Right atrium auricular region (tissue), 2 donors: ENCODE data around the gene KCNB1. TPM values are rescaled to one million over a fixed set of nuclear protein-coding genes. Genes with fewer than 3 reads are reported as not detected.

ENCODE experiments used
- DNase-seq: peaks from one replicate; pipeline ENCODE4 v3.0.0-alpha.2; 2019; ENCODE audit warnings: low spot score
- H3K27ac ChIP-seq, 2 donors: fragments of 200-600 bp; sonication (generic); 1 replicate in 1 of 2; 2 replicates in 1 of 2; pipeline ENCODE4 v1.5.1; 2016 to 2019
- H3K27me3 ChIP-seq, 2 donors: fragments of 200-600 bp; sonication (generic); one replicate each; pipeline versions ENCODE4 v1.5.1 to v1.6.0; 2017 to 2019
- H3K36me3 ChIP-seq: fragments of 200-600 bp; sonication (generic); one replicate; pipeline ENCODE4 v1.5.1; 2016
- H3K4me1 ChIP-seq, 2 donors: fragments of 200-600 bp; sonication (generic); one replicate each; pipeline versions ENCODE4 v1.5.1 to v1.6.0; 2017 to 2019
- H3K4me3 ChIP-seq, 2 donors: fragments of 200-600 bp; sonication (generic); 1 replicate in 1 of 2; 2 replicates in 1 of 2; pipeline ENCODE4 v1.5.1; 2017 to 2019; ENCODE audit warnings: mild to moderate bottlenecking in 1 of 2, moderate library complexity in 1 of 2
- H3K9me3 ChIP-seq, 2 donors: fragments of 200-600 bp; sonication (generic); one replicate each; pipeline ENCODE4 v1.5.1; 2019
- total RNA-seq, 2 donors: library from RNA; depleted of rRNA; stranded (reverse); fragments of >200 nt; gene quantifications; one replicate each; pipeline ENCODE4 v1.1.0, GENCODE V29; 2016
- TF ChIP-seq, protein P1 (sequence below), 2 donors: fragments of 200-600 bp; sonication (generic); IDR thresholded peaks; one replicate each; pipeline ENCODE4 v1.5.1; 2019; ENCODE audit warnings: antibody characterized with exemption in 2 of 2

KCNB1 gene
- total RNA-seq, 2 donors from 2014 or later: 1.4 to 2.7 TPM

DNA sequence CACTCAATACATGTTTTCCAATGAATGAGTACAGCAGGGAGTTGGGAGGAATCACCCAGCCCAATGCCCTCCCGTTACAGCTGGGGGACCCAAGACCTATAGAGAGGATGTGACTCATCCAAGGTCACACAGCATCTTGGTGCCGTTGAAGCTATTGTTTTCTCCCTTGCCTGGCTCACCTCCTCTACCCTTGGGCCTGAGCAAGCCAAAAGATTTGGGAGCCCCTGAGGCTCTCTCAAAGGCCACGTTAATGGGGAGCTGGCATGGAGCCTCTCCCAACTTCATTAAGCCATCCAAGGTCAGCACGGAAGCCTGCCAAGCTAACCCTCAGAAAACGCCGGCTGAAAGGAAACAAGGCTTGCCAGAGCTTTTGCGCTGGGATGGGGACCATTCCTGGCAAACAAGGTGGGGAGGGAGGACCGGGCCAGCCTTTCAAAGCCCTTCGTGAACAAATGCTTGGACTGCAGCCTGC is 30.4 kb downstream of the KCNB1 start:
- H3K27me3 ChIP-seq: no peaks in the 10 kb centered on the region
- DNase-seq: no peak
- peaks cover 0 to 17% of the 10 kb centered on the region in 2 donors for H3K4me1 ChIP-seq
- H3K9me3 ChIP-seq: no peaks in the 10 kb centered on the region
- H3K4me3 ChIP-seq: no peak overlapping the region
- TF ChIP-seq, protein P1, sequence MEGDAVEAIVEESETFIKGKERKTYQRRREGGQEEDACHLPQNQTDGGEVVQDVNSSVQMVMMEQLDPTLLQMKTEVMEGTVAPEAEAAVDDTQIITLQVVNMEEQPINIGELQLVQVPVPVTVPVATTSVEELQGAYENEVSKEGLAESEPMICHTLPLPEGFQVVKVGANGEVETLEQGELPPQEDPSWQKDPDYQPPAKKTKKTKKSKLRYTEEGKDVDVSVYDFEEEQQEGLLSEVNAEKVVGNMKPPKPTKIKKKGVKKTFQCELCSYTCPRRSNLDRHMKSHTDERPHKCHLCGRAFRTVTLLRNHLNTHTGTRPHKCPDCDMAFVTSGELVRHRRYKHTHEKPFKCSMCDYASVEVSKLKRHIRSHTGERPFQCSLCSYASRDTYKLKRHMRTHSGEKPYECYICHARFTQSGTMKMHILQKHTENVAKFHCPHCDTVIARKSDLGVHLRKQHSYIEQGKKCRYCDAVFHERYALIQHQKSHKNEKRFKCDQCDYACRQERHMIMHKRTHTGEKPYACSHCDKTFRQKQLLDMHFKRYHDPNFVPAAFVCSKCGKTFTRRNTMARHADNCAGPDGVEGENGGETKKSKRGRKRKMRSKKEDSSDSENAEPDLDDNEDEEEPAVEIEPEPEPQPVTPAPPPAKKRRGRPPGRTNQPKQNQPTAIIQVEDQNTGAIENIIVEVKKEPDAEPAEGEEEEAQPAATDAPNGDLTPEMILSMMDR (IDR thresholded peaks at IDR 0.05): no peak
- H3K27ac ChIP-seq: no peak overlapping the region
- H3K36me3 ChIP-seq: no peaks in the 10 kb centered on the region

DNA sequence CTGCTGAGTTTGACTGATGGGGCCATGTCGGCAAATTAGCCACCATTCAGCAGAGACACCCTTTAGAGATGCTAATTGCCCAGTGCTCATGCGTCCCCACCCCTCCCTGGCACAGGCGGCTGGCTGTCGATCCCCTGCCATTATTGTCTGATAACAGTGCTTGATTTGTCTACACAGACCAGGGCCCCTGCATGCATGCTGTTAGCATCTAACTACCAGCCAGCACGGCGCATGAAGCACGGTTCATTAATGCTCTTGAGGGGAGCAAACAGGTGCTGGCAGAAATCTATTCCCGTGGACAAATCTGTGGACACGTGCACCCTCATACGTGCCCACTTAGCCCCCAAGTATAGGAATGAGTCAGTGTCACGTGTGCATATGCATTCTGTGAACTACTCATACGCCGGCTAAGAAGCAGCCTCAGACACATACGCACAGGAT is 32.2 kb downstream of the KCNB1 start:
- Histone ChIP-seq H3K9me3 (no peaks in the 10 kb centered on the region), H3K4me1 (peaks cover 0 to 33% of the 10 kb centered on the region in 2 donors), H3K36me3 (no peaks in the 10 kb centered on the region), H3K27me3 (no peaks in the 10 kb centered on the region), H3K27ac (no peak overlapping the region), H3K4me3 (no peak overlapping the region)
- DNase-seq: no peak
- TF ChIP-seq, protein P1 (IDR thresholded peaks at IDR 0.05): no peak

DNA sequence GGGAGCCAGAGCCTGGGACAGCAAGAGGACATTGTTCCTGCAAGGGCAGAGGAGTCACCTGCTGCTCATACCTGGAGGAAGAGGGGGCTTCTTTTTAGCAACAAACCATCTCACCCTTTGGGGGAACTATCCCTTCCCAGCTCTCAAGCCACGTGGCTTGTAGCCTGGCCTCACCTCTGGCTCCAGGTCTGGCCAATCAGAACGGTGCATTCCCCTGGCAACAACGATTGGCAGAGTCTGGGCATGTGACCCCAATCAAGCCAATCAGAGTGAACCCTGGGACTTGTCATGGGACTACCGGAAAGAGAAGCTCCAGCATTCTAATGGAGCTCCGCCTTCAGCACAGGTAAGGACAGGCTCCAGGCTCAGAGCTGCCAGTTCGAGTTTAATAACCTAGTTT is 33.6 kb downstream of the KCNB1 start:
- H3K4me1 ChIP-seq: peaks cover 0 to 40% of the 10 kb centered on the region in 2 donors
- H3K27ac ChIP-seq: no peak overlapping the region
- DNase-seq: no peak
- H3K9me3 ChIP-seq: no peaks in the 10 kb centered on the region
- no peak overlapping the region for H3K4me3 ChIP-seq
- TF ChIP-seq, protein P1 (IDR thresholded peaks at IDR 0.05): no peak
- no peaks in the 10 kb centered on the region for H3K36me3 ChIP-seq
- H3K27me3 ChIP-seq: no peaks in the 10 kb centered on the region

- DNase-seq: peak; percentile 78
- Histone ChIP-seq H3K27me3 (no peaks in the 10 kb centered on the region), H3K4me3 (no peak overlapping the region), H3K36me3 (no peaks in the 10 kb centered on the region), H3K9me3 (no peaks in the 10 kb centered on the region), H3K27ac (peak overlapping the region; percentile 55 to 56), H3K4me1 (peaks cover 0 to 40% of the 10 kb centered on the region in 2 donors)
- TF ChIP-seq, protein P1 (IDR thresholded peaks at IDR 0.05): no peak
Observed at GRCh38 chr20:49447946-49448809, 34.3 kb downstream of the KCNB1 start.

DNA sequence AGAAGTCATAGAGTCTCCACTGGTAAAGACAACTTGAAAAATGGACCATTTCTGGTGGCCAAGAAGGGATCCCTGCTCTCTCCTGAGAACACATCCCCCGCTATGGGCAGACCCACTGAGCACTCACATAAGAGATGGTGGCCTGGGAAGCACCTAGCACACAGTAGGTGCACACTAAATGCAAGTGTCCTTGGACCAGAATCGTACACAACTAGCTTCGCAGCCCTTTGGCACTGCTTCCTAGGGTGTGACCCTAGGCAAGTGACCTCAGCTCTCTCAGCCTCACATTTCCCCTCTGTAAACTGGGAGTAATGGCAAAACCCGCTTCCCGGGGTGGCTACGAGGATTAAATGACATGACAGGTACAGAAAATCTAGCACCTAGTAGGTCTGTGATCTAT is 35.1 kb downstream of the KCNB1 start:
- no peaks in the 10 kb centered on the region for H3K27me3 ChIP-seq
- no peak for DNase-seq
- no peak overlapping the region for H3K4me3 ChIP-seq
- no peaks in the 10 kb centered on the region for H3K36me3 ChIP-seq
- no peaks in the 10 kb centered on the region for H3K9me3 ChIP-seq
- TF ChIP-seq, protein P1 (IDR thresholded peaks at IDR 0.05): no peak
- H3K4me1 ChIP-seq: peaks cover 0 to 40% of the 10 kb centered on the region in 2 donors
- peak overlapping the region; percentile 55 to 56 for H3K27ac ChIP-seq
